Measurements from ENCODE around the gene CYB5R3.
"Not testable (repeated sequence)": the region's sequence is repeated elsewhere in the genome, so short reads cannot be mapped to it uniquely, and the experiment has no call there.

The CYB5R3 gene

DNA sequence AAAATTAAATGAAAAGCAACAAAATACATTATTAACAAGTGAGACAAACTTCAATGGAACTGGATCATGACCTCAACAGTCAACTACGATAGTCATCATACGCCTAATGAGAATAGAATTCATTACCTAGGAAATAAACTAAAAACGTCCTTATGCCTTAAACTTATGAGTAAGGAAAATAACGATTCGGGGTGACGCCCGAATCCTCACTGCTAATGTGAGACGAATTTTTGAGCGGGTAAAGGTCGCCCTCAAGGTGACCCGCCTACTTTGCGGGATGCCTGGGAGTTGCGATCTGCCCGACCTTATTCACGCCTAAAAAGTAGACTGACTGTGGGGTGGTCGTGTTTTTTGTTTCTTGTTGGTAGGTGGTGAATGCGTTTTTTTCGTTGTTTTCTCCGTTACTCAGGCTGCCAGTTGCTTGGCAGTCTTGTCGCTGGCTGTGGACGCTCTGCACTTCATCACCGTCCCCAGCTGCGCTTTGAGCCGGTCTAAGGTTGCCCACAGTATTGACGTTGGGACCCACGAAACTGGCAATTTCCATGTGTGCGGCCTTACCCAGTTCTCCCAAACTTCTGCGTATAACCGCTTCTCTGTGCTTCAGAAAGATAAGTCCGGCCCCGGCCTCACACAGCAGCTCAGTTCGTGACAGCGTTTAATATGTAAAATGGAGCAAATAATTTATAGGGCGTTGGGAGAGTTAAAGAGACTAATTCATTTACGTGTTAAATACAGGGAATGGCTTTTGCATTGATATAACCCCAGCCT is 33.9 kb downstream of the CYB5R3 start:
- 6 to 8% methylated on average over 35 of the region's 35 CpGs for WGBS, 2 experiments
- Histone ChIP-seq H3K27ac (ENCODE audit: insufficient read depth, low read depth, low read length, poor library complexity, severe bottlenecking) (peak overlapping the region; percentile 100), H3K9me3 (ENCODE audit: control insufficient read depth, low read length) (no peaks in the 10 kb centered on the region), H3K36me3 (ENCODE audit: control insufficient read depth, insufficient read depth, low read length) (no peaks in the 10 kb centered on the region), H3K4me3 (ENCODE audit: insufficient read depth, low read depth, low read length) (peak overlapping the region; percentile 82), H3K4me1 (ENCODE audit: control insufficient read depth, insufficient read depth, low read length) (peaks cover 8% of the 10 kb centered on the region), H3K27me3 (ENCODE audit: control insufficient read depth, insufficient read depth, low read length, poor library complexity, severe bottlenecking) (no peaks in the 10 kb centered on the region)

DNA sequence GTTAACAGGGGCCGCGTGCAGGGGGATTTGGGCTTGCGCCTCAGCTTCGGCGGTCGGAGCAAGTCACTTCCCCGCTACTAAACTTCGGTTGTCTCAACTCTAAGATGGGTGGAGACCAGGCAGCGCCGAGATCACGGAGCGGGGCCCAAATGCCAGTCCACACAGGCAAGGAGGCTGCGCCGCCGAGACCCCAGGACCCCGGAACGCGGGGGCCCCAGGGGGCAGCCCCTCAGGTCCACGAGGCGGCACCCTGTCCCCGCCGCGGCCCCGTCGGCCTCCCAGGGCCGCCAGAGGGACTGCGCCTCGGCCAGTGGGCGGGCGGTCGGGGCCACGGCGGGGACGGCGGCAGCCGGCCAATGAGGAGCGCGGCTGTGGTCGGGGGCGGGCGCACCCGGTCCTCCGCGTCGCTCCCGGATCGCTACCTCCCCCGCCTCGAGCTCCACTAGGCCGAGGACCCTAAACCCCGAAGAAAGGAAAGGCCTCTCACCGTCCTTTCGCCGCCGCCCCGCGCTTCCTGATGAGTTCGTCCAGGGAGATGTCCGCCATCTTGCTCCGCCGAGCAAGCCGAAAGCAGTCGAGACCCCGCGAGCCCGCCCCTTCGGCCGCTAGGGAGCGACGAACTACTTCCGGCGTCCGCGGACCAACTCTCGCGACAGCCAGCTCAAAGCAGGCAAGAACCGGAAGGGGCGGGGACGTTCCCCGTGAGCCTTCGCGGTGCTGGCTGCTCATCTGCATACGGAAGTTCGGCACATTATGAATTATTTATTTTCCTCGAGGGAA is 34.7 kb downstream of the CYB5R3 start, which contains the start of gene POLDIP3:
POLDIP3 (minus strand) TSS at position 572 of the 780 bp plus-strand sequence; CDS start at position 546, 26 bp downstream.
- WGBS, 2 experiments, result 0% methylated on average over 85 of the region's 85 CpGs
- H3K9me3 ChIP-seq (ENCODE audit: control insufficient read depth, low read length), result no peaks in the 10 kb centered on the region
- peak within 1 kb of the TSS; percentile 82 for H3K4me3 ChIP-seq (ENCODE audit: insufficient read depth, low read depth, low read length)
- H3K27ac ChIP-seq (ENCODE audit: insufficient read depth, low read depth, low read length, poor library complexity, severe bottlenecking), result peak within 1 kb of the TSS; percentile 100
- H3K27me3 ChIP-seq (ENCODE audit: control insufficient read depth, insufficient read depth, low read length, poor library complexity, severe bottlenecking), result no peaks in the 10 kb centered on the region
- H3K4me1 ChIP-seq (ENCODE audit: control insufficient read depth, insufficient read depth, low read length), result peaks cover 10% of the 10 kb centered on the region
- no peaks in the 10 kb centered on the region for H3K36me3 ChIP-seq (ENCODE audit: control insufficient read depth, insufficient read depth, low read length)

GRCh38 chr22:42613872-42614301 is 35.3 kb downstream of the CYB5R3 start:
- WGBS, 2 experiments, result 2 to 6% methylated on average over 10 of the region's 10 CpGs
- Histone ChIP-seq H3K4me1 (ENCODE audit: control insufficient read depth, insufficient read depth, low read length) (peaks cover 15% of the 10 kb centered on the region), H3K4me3 (ENCODE audit: insufficient read depth, low read depth, low read length) (peak overlapping the region; percentile 82)

GRCh38 chr22:42612336-42612735 is 36.9 kb downstream of the CYB5R3 start:
- 89 to 95% methylated on average over 11 of the region's 11 CpGs for WGBS, 2 experiments
- Histone ChIP-seq H3K27me3 (ENCODE audit: control insufficient read depth, insufficient read depth, low read length, poor library complexity, severe bottlenecking) (no peaks in the 10 kb centered on the region), H3K4me3 (ENCODE audit: insufficient read depth, low read depth, low read length) (no peak overlapping the region), H3K9me3 (ENCODE audit: control insufficient read depth, low read length) (no peaks in the 10 kb centered on the region), H3K4me1 (ENCODE audit: control insufficient read depth, insufficient read depth, low read length) (peaks cover 15% of the 10 kb centered on the region), H3K27ac (ENCODE audit: insufficient read depth, low read depth, low read length, poor library complexity, severe bottlenecking) (no peak overlapping the region), H3K36me3 (ENCODE audit: control insufficient read depth, insufficient read depth, low read length) (no peaks in the 10 kb centered on the region)

More at GRCh38 chr22:42613872-42614301, 35.3 kb downstream of the CYB5R3 start:
- H3K27ac ChIP-seq (ENCODE audit: insufficient read depth, low read depth, low read length, poor library complexity, severe bottlenecking), result peak overlapping the region; percentile 100
- no peaks in the 10 kb centered on the region for H3K36me3 ChIP-seq (ENCODE audit: control insufficient read depth, insufficient read depth, low read length)
- no peaks in the 10 kb centered on the region for H3K9me3 ChIP-seq (ENCODE audit: control insufficient read depth, low read length)
- H3K27me3 ChIP-seq (ENCODE audit: control insufficient read depth, insufficient read depth, low read length, poor library complexity, severe bottlenecking), result no peaks in the 10 kb centered on the region

- H3K27me3 ChIP-seq (ENCODE audit: control insufficient read depth, insufficient read depth, low read length, poor library complexity, severe bottlenecking), result no peaks in the 10 kb centered on the region
- H3K4me3 ChIP-seq (ENCODE audit: insufficient read depth, low read depth, low read length), result no peak overlapping the region
- H3K4me1 ChIP-seq (ENCODE audit: control insufficient read depth, insufficient read depth, low read length), result peaks cover 15% of the 10 kb centered on the region
- WGBS, 2 experiments, result 95 to 97% methylated on average over 1 of the region's 1 CpG
- no peak overlapping the region for H3K27ac ChIP-seq (ENCODE audit: insufficient read depth, low read depth, low read length, poor library complexity, severe bottlenecking)
- H3K36me3 ChIP-seq (ENCODE audit: control insufficient read depth, insufficient read depth, low read length), result no peaks in the 10 kb centered on the region
- H3K9me3 ChIP-seq (ENCODE audit: control insufficient read depth, low read length), result no peaks in the 10 kb centered on the region
These were observed 38.1 kb downstream of the CYB5R3 start for GRCh38 chr22:42611051-42611450.

DNA sequence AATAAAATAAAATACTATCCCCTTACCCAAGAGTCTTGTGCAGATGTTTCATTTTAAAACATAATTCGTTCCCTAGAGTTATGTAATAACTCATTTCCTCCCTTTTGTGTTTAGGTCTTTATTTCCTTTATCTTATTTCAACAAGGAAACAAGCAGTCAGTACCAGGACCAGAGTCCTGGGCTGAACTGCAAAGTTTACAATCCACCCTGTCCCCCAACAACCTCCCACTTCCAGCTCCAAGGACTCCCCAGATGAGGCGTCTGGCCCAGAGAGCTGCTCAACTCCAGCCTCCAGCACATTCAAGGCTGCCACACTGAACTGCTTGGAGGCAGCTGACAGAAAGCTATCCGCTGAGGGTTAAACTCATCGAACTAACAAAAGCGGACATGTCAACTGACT is 39.0 kb downstream of the CYB5R3 start:
- 92 to 93% methylated on average over 5 of the region's 5 CpGs for WGBS, 2 experiments
- Histone ChIP-seq H3K27me3 (ENCODE audit: control insufficient read depth, insufficient read depth, low read length, poor library complexity, severe bottlenecking) (no peaks in the 10 kb centered on the region), H3K4me3 (ENCODE audit: insufficient read depth, low read depth, low read length) (no peak overlapping the region), H3K4me1 (ENCODE audit: control insufficient read depth, insufficient read depth, low read length) (peaks cover 7% of the 10 kb centered on the region), H3K36me3 (ENCODE audit: control insufficient read depth, insufficient read depth, low read length) (no peaks in the 10 kb centered on the region), H3K27ac (ENCODE audit: insufficient read depth, low read depth, low read length, poor library complexity, severe bottlenecking) (no peak overlapping the region), H3K9me3 (ENCODE audit: control insufficient read depth, low read length) (no peaks in the 10 kb centered on the region)

DNA sequence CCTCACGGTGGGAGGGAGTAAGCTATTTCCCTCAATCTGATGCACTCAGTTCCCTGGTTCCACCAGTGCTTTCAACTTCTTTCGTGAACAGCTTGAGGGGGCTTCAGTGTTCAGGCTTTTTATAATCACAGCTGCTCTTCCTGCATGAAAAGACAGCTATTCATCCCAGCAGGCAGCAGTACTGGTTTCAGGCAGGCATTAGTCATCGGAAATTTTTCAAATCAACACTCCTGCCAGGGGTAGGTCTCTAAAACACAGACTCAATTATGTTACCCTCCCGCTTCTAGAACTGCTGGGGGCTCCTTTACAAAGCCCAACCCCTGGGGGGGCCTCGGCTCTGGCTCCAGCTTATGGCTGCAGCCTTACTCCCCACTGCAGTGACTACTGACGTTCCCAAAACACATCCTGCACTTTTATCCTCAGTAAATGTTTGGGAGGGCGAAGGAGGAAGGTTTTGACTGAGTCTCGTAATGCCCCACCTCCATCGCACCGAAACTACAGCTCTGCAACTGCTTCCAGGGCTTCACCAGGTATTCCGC is 40.3 kb downstream of the CYB5R3 start:
- Histone ChIP-seq H3K9me3 (ENCODE audit: control insufficient read depth, low read length) (no peaks in the 10 kb centered on the region), H3K36me3 (ENCODE audit: control insufficient read depth, insufficient read depth, low read length) (no peaks in the 10 kb centered on the region), H3K27ac (ENCODE audit: insufficient read depth, low read depth, low read length, poor library complexity, severe bottlenecking) (peak overlapping the region; percentile 51), H3K4me3 (ENCODE audit: insufficient read depth, low read depth, low read length) (no peak overlapping the region), H3K4me1 (ENCODE audit: control insufficient read depth, insufficient read depth, low read length) (peaks cover 7% of the 10 kb centered on the region), H3K27me3 (ENCODE audit: control insufficient read depth, insufficient read depth, low read length, poor library complexity, severe bottlenecking) (no peaks in the 10 kb centered on the region)
- WGBS, 2 experiments, result 32 to 34% methylated on average over 11 of the region's 11 CpGs

- no peaks in the 10 kb centered on the region for H3K27me3 ChIP-seq (ENCODE audit: control insufficient read depth, insufficient read depth, low read length, poor library complexity, severe bottlenecking)
- peaks cover 7% of the 10 kb centered on the region for H3K4me1 ChIP-seq (ENCODE audit: control insufficient read depth, insufficient read depth, low read length)
- 68 to 69% methylated on average over 10 to 11 of the region's 11 CpGs for WGBS, 2 experiments
- no peaks in the 10 kb centered on the region for H3K9me3 ChIP-seq (ENCODE audit: control insufficient read depth, low read length)
- no peak overlapping the region for H3K4me3 ChIP-seq (ENCODE audit: insufficient read depth, low read depth, low read length)
- H3K27ac ChIP-seq (ENCODE audit: insufficient read depth, low read depth, low read length, poor library complexity, severe bottlenecking), result peak overlapping the region; percentile 9
- no peaks in the 10 kb centered on the region for H3K36me3 ChIP-seq (ENCODE audit: control insufficient read depth, insufficient read depth, low read length)
These were observed 40.9 kb downstream of the CYB5R3 start for GRCh38 chr22:42608136-42608822.

GRCh38 chr22:42607641-42608040 is 41.6 kb downstream of the CYB5R3 start:
- not testable (repeated sequence) for H3K27ac ChIP-seq (ENCODE audit: insufficient read depth, low read depth, low read length, poor library complexity, severe bottlenecking); H3K36me3 ChIP-seq (ENCODE audit: control insufficient read depth, insufficient read depth, low read length)
- 94 to 96% methylated on average over 31 of the region's 31 CpGs for WGBS, 2 experiments

More at GRCh38 chr22:42607641-42608040, 41.6 kb downstream of the CYB5R3 start:
- H3K4me1 ChIP-seq (ENCODE audit: control insufficient read depth, insufficient read depth, low read length); H3K27me3 ChIP-seq (ENCODE audit: control insufficient read depth, insufficient read depth, low read length, poor library complexity, severe bottlenecking); H3K4me3 ChIP-seq (ENCODE audit: insufficient read depth, low read depth, low read length); H3K9me3 ChIP-seq (ENCODE audit: control insufficient read depth, low read length): not testable (repeated sequence)
